ENCODE results near the gene AGBL1. TPM values are rescaled to one million over a fixed set of nuclear protein-coding genes. Genes with fewer than 3 reads are reported as not detected.
A peak's percentile ranks its signal among the peaks of the same experiment; 100 is the strongest.

AGBL1 gene
- total RNA-seq, 1 donor = not detected

- H3K4me3 ChIP-seq (ENCODE audit: low read depth, low read length) = no peak overlapping the region
- no peak for TF ChIP-seq CTCF (IDR thresholded peaks at IDR 0.05; ENCODE audit: insufficient read depth, low read length)
- DNase-seq (ENCODE audit: low read depth) = peak; percentile 1
Observed at GRCh38 chr15:86347245-86347644, 267.6 kb downstream of the AGBL1 start.

- no peak overlapping the region for H3K4me3 ChIP-seq (ENCODE audit: low read depth, low read length)
- DNase-seq (ENCODE audit: low read depth) = no peak
- TF ChIP-seq CTCF (IDR thresholded peaks at IDR 0.05; ENCODE audit: insufficient read depth, low read length) = no peak
Observed at GRCh38 chr15:86349565-86349964, 269.9 kb downstream of the AGBL1 start.

GRCh38 chr15:86353213-86353612 lies 273.5 kb downstream of the AGBL1 start:
- no peak for TF ChIP-seq CTCF (IDR thresholded peaks at IDR 0.05; ENCODE audit: insufficient read depth, low read length)
- DNase-seq (ENCODE audit: low read depth) = no peak
- H3K4me3 ChIP-seq (ENCODE audit: low read depth, low read length) = no peak overlapping the region

GRCh38 chr15:86355361-86355760 lies 275.7 kb downstream of the AGBL1 start:
- TF ChIP-seq CTCF (IDR thresholded peaks at IDR 0.05; ENCODE audit: insufficient read depth, low read length) = no peak
- no peak overlapping the region for H3K4me3 ChIP-seq (ENCODE audit: low read depth, low read length)
- DNase-seq (ENCODE audit: low read depth) = no peak

- DNase-seq (ENCODE audit: low read depth) = no peak
- TF ChIP-seq CTCF (IDR thresholded peaks at IDR 0.05; ENCODE audit: insufficient read depth, low read length) = no peak
- H3K4me3 ChIP-seq (ENCODE audit: low read depth, low read length) = no peak overlapping the region
Observed at GRCh38 chr15:86355801-86356200, 276.1 kb downstream of the AGBL1 start.

- TF ChIP-seq CTCF (IDR thresholded peaks at IDR 0.05; ENCODE audit: insufficient read depth, low read length) = no peak
- no peak overlapping the region for H3K4me3 ChIP-seq (ENCODE audit: low read depth, low read length)
- DNase-seq (ENCODE audit: low read depth) = no peak
Observed at GRCh38 chr15:86362555-86362954, 282.9 kb downstream of the AGBL1 start.

GRCh38 chr15:86373147-86373546 lies 293.5 kb downstream of the AGBL1 start:
- no peak for TF ChIP-seq CTCF (IDR thresholded peaks at IDR 0.05; ENCODE audit: insufficient read depth, low read length)
- DNase-seq (ENCODE audit: low read depth) = no peak
- no peak overlapping the region for H3K4me3 ChIP-seq (ENCODE audit: low read depth, low read length)

All from fibroblast of the aortic adventitia (primary cell).